IPS-20b (cell line): ENCODE results near the gene HEXIM2.

Experiments used
- H3K27ac ChIP-seq: one replicate; pipeline ENCODE4 v1.5.1; 2013; ENCODE audit warnings: low read length
- H3K27me3 ChIP-seq: 2 replicates; pipeline ENCODE4 v1.6.1; 2013; ENCODE audit warnings: mild to moderate bottlenecking, low read length, inconsistent platforms; ENCODE audit not compliant: insufficient read depth
- H3K36me3 ChIP-seq: 2 replicates; pipeline ENCODE4 v1.6.1; 2013; ENCODE audit warnings: low read depth, mild to moderate bottlenecking, inconsistent platforms, low read length, moderate library complexity; ENCODE audit not compliant: insufficient read depth
- H3K4me1 ChIP-seq: 2 replicates; pipeline ENCODE4 v1.6.1; 2013; ENCODE audit warnings: mild to moderate bottlenecking, control low read depth, inconsistent platforms, low read length, moderate library complexity; ENCODE audit not compliant: insufficient read depth
- H3K4me3 ChIP-seq: 2 replicates; pipeline ENCODE4 v1.5.1; 2013; ENCODE audit warnings: mild to moderate bottlenecking, low read length, inconsistent platforms
- H3K9ac ChIP-seq: 2 replicates; pipeline ENCODE4 v1.6.1; 2013; ENCODE audit warnings: low read depth, mild to moderate bottlenecking, inconsistent platforms, low read length, moderate library complexity
- H3K9me3 ChIP-seq: 2 replicates; pipeline ENCODE4 v1.6.1; 2013; ENCODE audit warnings: mild to moderate bottlenecking, low read depth, low read length, inconsistent platforms; ENCODE audit not compliant: insufficient read depth

The HEXIM2 gene

DNA sequence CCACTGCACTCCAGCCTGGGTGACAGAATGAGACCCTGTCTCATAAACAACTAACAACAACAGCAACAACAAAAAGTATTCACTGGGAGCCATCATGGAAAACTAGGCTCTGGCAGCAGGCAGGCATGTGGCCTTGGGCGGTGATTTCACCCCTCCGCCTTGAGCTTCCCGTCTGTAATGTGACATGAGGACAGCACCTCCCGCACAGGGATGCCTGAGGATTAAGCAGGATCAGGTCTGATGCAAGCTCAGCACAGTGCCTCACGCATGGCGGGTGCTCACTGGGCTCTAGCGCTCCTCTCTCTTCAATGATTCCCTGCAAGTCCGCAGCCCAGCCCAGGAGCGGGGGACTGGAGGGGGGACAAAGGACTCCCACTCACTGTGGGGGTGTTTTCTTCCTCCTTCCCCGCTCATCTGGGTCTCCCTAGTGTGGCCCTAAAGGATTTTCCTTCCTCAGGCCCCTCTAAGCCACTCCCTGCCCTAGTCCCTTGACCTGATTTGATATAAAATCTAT lies 32.2 kb upstream of the HEXIM2 start:
- no peaks in the 10 kb centered on the region for H3K4me1 ChIP-seq
- H3K27ac ChIP-seq = no peak overlapping the region
- H3K27me3 ChIP-seq = peaks cover 6% of the 10 kb centered on the region; the same call in 1 of the 2 replicates
- H3K9ac ChIP-seq = no peak overlapping the region
- H3K4me3 ChIP-seq = no peak overlapping the region
- no peaks in the 10 kb centered on the region for H3K9me3 ChIP-seq
- H3K36me3 ChIP-seq = no peaks in the 10 kb centered on the region

DNA sequence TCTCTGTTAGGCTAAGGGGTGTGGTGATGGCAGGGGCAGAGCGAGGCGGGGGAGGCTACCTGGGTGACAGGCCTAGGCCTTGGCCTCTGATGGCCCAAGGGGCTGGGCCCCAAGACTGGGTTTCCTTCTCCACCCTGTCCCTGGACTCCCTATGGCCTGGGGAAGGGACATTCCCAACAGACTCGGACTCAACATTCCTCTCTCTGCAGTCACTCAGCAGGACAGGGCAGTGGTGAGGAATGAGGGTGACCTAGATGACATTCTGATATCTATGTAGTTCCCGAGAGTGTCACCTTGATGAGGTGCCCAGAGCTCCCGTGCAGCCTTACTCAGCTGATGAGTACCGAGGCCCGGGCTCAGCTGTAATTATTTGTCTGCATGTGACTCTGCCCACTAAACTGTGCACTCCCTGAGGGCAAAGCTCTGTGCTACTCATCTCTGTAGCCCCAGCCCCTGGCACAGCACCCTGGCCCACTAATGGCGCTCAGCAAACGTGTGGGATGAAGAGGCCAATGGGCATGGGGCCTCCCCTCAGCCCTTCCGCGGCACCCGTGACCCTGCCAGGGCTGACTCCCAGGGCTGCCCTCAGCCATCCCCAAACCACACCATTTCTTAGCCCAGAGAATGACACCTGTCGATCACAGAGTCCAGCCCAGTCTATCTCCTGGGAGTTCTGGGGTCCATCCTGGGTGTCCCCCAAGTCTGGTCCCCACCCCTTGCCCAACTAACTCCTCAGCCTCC lies 31.6 kb upstream of the HEXIM2 start:
- Histone ChIP-seq H3K4me3 (no peak overlapping the region), H3K27me3 (peaks cover 6% of the 10 kb centered on the region; the same call in 1 of the 2 replicates), H3K9ac (no peak overlapping the region), H3K27ac (no peak overlapping the region), H3K36me3 (no peaks in the 10 kb centered on the region), H3K9me3 (no peaks in the 10 kb centered on the region), H3K4me1 (no peaks in the 10 kb centered on the region)

DNA sequence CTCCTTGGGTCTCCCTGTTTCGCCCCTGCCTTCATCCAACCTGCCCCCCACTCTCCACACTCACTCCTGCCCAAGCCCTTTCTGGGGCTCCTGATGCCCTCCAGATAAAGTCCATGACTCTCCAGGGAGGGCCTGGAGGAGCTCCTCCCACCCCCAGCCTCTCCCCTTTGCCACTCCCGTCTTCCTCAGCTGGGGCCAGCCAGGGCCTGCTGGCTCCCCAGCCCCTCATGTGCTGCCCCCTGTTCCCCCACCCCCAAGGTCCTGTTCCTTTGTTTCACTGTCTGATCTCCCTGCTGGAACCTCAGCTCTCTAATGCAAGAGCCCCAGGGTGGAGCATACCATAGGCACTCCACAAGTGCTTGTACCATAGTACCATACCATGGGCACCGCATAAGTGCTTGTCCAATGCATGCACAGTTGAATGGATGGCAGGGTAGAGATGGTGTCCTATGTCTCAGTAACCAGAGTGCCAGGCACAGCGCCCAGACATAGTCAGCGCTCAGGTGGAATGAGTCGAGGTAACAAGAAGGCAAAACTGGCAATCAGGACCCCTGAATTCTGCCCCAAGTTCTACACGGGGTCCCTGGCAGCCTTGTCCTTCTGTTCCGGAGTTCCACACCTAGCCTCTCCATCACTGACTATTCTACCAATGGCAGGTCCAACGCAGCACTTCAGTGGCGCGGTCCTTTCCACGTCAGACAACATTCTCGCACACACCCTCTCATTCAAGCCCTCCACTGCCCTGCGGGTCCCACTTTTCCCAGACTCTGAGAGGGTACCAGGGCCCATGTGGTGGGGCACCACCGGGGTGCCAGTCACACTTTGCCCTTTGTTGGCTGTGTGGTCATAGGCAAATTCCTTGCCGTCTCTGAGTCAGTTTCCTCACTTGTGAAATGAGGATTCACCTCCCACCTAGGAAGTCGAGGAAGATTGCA lies 30.7 kb upstream of the HEXIM2 start:
- H3K9me3 ChIP-seq = no peaks in the 10 kb centered on the region
- peak overlapping the region; percentile 67; the same call in 1 of the 2 replicates for H3K4me3 ChIP-seq
- peaks cover 6% of the 10 kb centered on the region; the same call in 1 of the 2 replicates for H3K27me3 ChIP-seq
- no peaks in the 10 kb centered on the region for H3K4me1 ChIP-seq
- no peak overlapping the region for H3K27ac ChIP-seq
- no peak overlapping the region for H3K9ac ChIP-seq
- H3K36me3 ChIP-seq = no peaks in the 10 kb centered on the region

DNA sequence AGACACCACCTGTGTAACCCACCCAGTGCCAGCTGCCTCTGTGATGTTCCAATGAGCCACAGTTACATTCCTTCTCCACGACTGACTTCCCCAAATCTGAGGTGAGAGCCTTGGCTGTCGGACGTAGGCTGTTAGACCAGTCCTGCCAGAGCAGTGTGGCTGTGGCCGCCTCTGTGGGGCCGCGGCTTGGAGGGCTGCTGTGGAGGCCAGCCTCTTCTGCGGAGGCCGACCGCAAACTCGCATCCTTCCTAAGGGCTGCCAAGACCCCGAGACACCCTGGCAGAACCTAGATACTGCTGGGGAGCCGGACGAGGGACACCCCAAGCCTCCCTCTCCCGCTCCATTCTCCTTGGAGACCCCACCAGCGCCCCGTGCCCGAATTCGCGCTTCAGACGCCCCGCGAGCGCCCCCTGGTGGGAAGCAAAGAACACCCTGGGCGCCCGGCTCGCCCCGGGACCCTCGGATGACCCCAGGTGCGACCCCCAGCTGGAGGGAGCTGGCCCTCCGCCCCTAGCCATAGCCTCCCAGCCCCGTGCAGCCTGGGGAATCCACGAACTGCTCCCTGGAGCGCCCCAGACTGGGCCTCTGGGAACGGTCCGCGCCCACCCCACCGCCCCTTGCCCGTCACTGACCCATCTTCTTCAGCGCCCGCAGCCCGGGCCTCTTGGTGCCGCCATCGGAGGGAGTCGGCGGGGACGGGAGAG lies 29.9 kb upstream of the HEXIM2 start:
- peaks cover 6% of the 10 kb centered on the region; the same call in 1 of the 2 replicates for H3K27me3 ChIP-seq
- peak overlapping the region; percentile 67 for H3K4me3 ChIP-seq
- no peaks in the 10 kb centered on the region for H3K4me1 ChIP-seq
- H3K9ac ChIP-seq = no peak overlapping the region; the same call in 1 of the 2 replicates
- no peaks in the 10 kb centered on the region for H3K9me3 ChIP-seq
- no peak overlapping the region for H3K27ac ChIP-seq
- no peaks in the 10 kb centered on the region for H3K36me3 ChIP-seq

DNA sequence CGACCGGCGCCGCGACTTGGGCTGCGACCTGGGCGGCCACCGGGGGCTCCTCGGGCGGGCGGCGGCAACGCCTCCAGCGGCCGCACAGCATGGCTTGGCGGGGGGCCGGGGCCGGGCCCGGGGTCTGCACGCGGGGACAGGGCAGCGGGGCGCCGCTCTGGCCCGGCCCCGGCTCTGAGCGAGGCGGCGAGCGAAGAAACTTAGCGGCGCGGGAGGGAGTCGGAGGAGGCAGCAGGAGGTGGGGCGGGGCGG lies 29.4 kb upstream of the HEXIM2 start, which contains the start of gene PLCD3:
PLCD3 (minus strand) TSS at position 196 of the 252 bp plus-strand sequence; CDS start at position 91, 105 bp downstream.
- Histone ChIP-seq H3K9ac (peak within 1 kb of the TSS; percentile 67; the same call in 1 of the 2 replicates), H3K9me3 (no peaks in the 10 kb centered on the region), H3K27me3 (peaks cover 6% of the 10 kb centered on the region; the same call in 1 of the 2 replicates), H3K36me3 (no peaks in the 10 kb centered on the region), H3K27ac (no peak within 1 kb of the TSS), H3K4me1 (no peaks in the 10 kb centered on the region), H3K4me3 (peak within 1 kb of the TSS; percentile 81)

DNA sequence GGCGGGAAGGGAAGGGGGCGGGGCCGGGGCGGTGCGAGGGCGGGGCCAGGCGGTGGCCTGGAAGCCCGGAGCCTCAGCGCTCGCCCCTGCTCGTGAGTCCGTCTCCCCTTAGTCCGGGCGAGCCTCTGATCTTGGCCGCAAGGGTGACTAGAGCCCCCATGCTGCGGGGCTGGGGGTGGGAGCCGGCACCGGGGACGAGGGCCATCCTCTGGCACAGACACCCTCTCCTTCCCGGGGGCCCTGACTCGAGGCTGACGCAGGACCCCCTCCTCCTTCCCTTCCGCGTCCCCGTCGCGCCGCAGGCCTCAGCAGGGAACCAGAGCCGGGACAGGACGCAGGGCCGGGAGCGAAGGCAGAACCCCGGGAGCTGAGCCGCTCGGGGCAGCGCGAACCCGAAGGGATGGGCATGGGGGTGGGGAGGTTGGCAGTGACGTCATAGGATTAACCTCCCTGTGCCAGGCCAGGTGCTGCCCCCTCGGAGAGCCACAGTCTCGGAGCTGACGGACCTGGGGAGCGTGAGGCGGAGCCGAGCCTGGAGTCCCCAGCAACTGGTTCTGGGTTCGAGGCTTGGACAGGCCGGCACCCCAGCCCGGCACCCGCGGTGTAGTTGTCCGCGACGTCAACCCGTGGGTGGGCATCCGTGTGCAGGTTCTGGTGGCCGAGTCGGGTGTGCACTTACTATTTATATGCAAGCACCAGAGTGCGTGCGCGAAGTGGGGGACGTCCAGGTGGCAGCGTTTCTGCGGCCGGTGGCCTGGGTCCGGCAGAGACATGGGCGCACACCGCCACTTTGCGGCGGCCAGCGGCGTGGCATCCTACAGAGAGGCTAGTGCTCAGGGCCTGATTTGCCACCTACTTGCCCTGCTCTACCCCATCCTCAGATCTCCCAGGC lies 28.9 kb upstream of the HEXIM2 start:
- H3K9me3 ChIP-seq = no peaks in the 10 kb centered on the region
- H3K4me1 ChIP-seq = no peaks in the 10 kb centered on the region
- no peak overlapping the region for H3K27ac ChIP-seq

DNA sequence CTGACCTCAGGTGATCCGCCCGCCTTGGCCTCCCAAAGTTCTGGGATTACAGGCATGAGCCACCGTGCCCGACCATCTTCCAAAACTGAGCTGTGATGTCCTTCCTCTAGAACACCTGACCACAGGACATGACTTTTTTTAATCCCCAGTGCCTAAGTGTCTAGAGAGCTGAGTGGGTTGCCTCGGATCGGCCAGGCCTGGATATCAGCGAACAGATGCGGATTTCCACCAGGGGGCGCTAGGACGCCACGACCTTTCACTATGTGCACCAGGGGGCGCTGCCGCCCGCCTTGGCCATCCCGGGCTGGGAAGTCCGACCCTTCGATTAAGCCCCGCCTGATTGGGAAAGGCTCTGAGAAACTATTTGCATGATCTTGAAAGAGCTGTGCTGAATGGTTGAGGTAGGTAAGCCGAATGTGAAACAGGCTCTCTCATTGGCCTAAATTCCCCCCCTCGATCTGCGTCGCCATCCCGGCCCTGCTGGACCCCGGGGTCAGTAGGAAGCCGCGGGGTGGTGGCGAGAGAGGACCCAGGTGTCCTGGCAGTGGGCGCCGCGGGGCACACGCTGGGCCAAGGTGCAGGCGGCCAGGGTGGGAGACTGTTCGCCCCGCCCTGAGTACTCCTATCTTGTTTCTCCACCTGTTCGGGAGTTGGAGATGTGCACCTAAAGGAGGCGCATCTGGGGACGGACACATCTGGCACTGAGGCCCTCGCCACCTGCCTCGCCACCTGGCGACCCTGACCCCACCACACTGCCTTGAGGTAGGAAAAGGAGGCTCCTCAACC lies 26.3 kb upstream of the HEXIM2 start, which contains the start of gene ACBD4:
ACBD4 (plus strand) TSS at position 496 of the 786 bp plus-strand sequence. CDS start 458 bp downstream, outside the sequence.
- Histone ChIP-seq H3K27ac (no peak within 1 kb of the TSS), H3K4me3 (peak within 1 kb of the TSS; percentile 67), H3K4me1 (no peaks in the 10 kb centered on the region), H3K27me3 (peaks cover 6% of the 10 kb centered on the region; the same call in 1 of the 2 replicates), H3K9ac (peak within 1 kb of the TSS; percentile 40; the same call in 1 of the 2 replicates), H3K36me3 (no peaks in the 10 kb centered on the region), H3K9me3 (no peaks in the 10 kb centered on the region)

More for the DNA sequence above, 28.9 kb upstream of the HEXIM2 start:
- Histone ChIP-seq H3K27me3 (peaks cover 6% of the 10 kb centered on the region; the same call in 1 of the 2 replicates), H3K9ac (peak overlapping the region; percentile 67; the same call in 1 of the 2 replicates), H3K4me3 (peak overlapping the region; percentile 81), H3K36me3 (no peaks in the 10 kb centered on the region)

DNA sequence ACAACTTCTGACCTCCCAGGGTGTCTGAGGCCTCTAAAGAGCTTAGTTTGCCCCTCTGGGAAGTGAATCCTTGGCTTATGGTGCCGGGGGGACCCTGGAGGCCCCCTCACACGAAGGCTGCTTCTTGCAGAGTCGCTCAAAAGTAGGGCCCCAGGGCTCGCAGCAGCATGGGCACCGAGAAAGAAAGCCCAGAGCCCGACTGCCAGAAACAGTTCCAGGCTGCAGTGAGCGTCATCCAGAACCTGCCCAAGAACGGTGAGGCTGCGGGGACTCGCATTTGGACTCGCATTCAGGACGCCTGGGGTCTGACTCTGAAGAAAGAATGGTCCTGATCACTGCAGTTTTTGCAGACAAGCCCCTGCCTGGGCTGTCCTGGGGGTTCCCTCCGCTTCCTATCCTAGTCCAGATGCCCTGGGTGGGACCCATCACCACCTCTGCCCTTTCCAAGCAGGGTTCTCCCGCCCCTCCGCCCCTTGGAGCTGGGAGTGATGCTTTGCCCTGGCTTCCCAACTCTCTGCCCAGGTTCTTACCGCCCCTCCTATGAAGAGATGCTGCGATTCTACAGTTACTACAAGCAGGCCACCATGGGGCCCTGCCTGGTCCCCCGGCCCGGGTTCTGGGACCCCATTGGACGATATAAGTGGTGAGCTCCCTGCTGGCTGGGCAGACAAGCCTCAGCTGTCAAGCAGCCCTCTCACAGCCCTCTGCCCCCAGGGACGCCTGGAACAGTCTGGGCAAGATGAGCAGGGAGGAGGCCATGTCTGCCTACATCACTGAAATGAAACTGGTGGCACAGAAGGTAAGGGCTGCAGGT lies 25.5 kb upstream of the HEXIM2 start:
- H3K4me3 ChIP-seq = peak overlapping the region; percentile 67
- no peaks in the 10 kb centered on the region for H3K9me3 ChIP-seq
- H3K27ac ChIP-seq = no peak overlapping the region
- no peaks in the 10 kb centered on the region for H3K36me3 ChIP-seq
- peaks cover 5% of the 10 kb centered on the region; the same call in 1 of the 2 replicates for H3K27me3 ChIP-seq
- H3K9ac ChIP-seq = peak overlapping the region; percentile 40; the same call in 1 of the 2 replicates
- H3K4me1 ChIP-seq = no peaks in the 10 kb centered on the region

DNA sequence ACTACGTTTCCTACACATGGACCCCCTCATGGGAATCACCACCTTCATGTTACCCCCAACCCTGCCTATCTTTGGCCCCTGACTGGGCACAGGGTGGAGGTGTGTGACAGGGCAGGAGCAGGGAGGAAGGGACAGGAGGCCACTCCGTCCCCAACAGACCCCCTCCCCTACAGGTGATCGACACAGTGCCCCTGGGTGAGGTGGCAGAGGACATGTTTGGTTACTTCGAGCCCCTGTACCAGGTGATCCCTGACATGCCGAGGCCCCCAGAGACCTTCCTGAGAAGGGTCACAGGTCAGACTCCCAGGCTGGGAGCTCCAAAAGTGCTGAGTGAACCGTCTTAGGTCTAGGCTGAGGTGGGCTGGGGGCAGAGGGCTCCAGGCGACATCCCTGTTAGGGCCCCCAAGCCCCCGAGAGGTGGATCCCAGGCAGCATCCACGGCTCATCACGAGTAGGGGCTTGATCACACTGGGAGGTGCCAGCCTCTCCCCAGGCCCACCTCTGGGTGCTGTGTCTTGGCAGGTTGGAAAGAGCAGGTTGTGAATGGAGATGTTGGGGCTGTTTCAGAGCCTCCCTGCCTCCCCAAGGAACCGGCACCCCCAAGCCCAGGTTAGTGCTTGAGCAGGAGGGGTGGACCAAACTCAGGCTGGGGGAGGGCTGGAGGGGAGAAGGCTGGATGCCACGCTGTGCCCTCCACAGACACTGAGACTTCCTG lies 24.7 kb upstream of the HEXIM2 start:
- H3K27ac ChIP-seq = no peak overlapping the region
- H3K4me3 ChIP-seq = no peak overlapping the region
- no peaks in the 10 kb centered on the region for H3K9me3 ChIP-seq
- no peaks in the 10 kb centered on the region for H3K4me1 ChIP-seq
- H3K27me3 ChIP-seq = no peaks in the 10 kb centered on the region
- no peaks in the 10 kb centered on the region for H3K36me3 ChIP-seq
- H3K9ac ChIP-seq = no peak overlapping the region
